K562 (cell line): ENCODE results near the gene SLC27A2. TPM values are rescaled to one million over a fixed set of nuclear protein-coding genes. Genes with fewer than 3 reads are reported as not detected.

Source experiments
- ASH1L ChIP-seq: fragments of 450-650 bp; IDR thresholded peaks from 2 replicates; pipeline ENCODE4 v1.6.1; 2018; ENCODE audit warnings: borderline replicate concordance, mild to moderate bottlenecking, low read depth; ENCODE audit not compliant: partially characterized antibody
- BCL6 ChIP-seq: fragments of 250-450 bp; sonication (Bioruptor Pico); IDR thresholded peaks from 2 replicates; pipeline ENCODE4 v1.4.0; 2020
- CBX8 ChIP-seq: fragments of 200-600 bp; sonication (generic); IDR thresholded peaks from 2 replicates; pipeline ENCODE4 v1.6.1; 2012; ENCODE audit warnings: borderline replicate concordance, mixed run types, low read depth, mild to moderate bottlenecking, moderate library complexity, mixed read lengths, low read length, control low read depth, inconsistent platforms; ENCODE audit not compliant: poor library complexity, severe bottlenecking; ENCODE audit errors: extremely low read depth
- E4F1 ChIP-seq: fragments of 250-450 bp; sonication (Bioruptor Pico); IDR thresholded peaks from 2 replicates; pipeline ENCODE4 v1.5.0; 2021; ENCODE audit warnings: mild to moderate bottlenecking, borderline replicate concordance
- ETS2 ChIP-seq: IDR thresholded peaks from 2 replicates; pipeline ENCODE4 v1.6.1; 2016; ENCODE audit warnings: borderline replicate concordance, missing genetic modification characterization, mild to moderate bottlenecking, moderate library complexity, missing compliant biosample characterization; ENCODE audit not compliant: poor library complexity, severe bottlenecking
- FOXA3 ChIP-seq, 2 experiments: fragments of 450-650 bp in 1 of 2; sonication (generic) in 1 of 2; formaldehyde crosslinking; IDR thresholded peaks in 1 of 2; conservative IDR thresholded peaks in 1 of 2; 2 replicates each; pipeline versions ENCODE4 v1.4.0 to v1.8.0; 2020 to 2022; ENCODE audit warnings: mild to moderate bottlenecking in 2 of 2, missing genetic modification reagents in 1 of 2
- GTF2F1 ChIP-seq: IDR thresholded peaks from 2 replicates; pipeline ENCODE4 v1.6.1; 2011; ENCODE audit warnings: low read depth, low read length, improper control_type of control experiment
- HNRNPH1 ChIP-seq: fragments of 200-400 bp; formaldehyde crosslinking; optimal IDR thresholded peaks from 2 replicates; pipeline ENCODE3; 2017; ENCODE audit warnings: low read depth, mild to moderate bottlenecking, low read length, moderate library complexity
- KAT2B ChIP-seq: IDR thresholded peaks from one replicate; pipeline ENCODE4 v1.6.1; 2012; ENCODE audit warnings: low read depth, mild to moderate bottlenecking, control low read depth, inconsistent platforms, low read length, moderate library complexity
- MYC ChIP-seq, 2 experiments: fragments of 250-450 bp in 1 of 2; sonication (Bioruptor Pico) in 1 of 2; IDR thresholded peaks; 2 replicates each; pipeline versions ENCODE4 v1.5.1 to v1.6.1; 2012 to 2021; ENCODE audit warnings: low read depth in 2 of 2, borderline replicate concordance in 1 of 2, improper control_type of control experiment in 1 of 2, low read length in 1 of 2, mild to moderate bottlenecking in 1 of 2, moderate library complexity in 1 of 2
- PHTF2 ChIP-seq: fragments of 250-450 bp; sonication (Bioruptor Pico); IDR thresholded peaks from 2 replicates; pipeline ENCODE4 v1.5.0; 2021; ENCODE audit warnings: mild to moderate bottlenecking
- PTRF ChIP-seq: fragments of 450-650 bp; IDR thresholded peaks from 2 replicates; pipeline ENCODE4 v1.6.1; 2016; ENCODE audit warnings: mild to moderate bottlenecking, missing genetic modification characterization, missing compliant biosample characterization
- RUNX1 ChIP-seq: sonication (generic); IDR thresholded peaks from 2 replicates; pipeline ENCODE4 v1.6.1; 2016; ENCODE audit warnings: antibody characterized with exemption, low read depth
- SFPQ ChIP-seq: fragments of 200-400 bp; formaldehyde crosslinking; IDR thresholded peaks from 2 replicates; pipeline ENCODE4 v1.6.1; 2017; ENCODE audit warnings: mild to moderate bottlenecking, low read depth, low read length, moderate library complexity
- STAT6 ChIP-seq: sonication (generic); formaldehyde crosslinking; IDR thresholded peaks from 2 replicates; pipeline ENCODE4 v1.8.1; 2023; ENCODE audit warnings: mild to moderate bottlenecking, missing genetic modification reagents
- TEAD1 ChIP-seq, 2 experiments: fragments of 450-650 bp in 1 of 2; sonication (generic) in 1 of 2; formaldehyde crosslinking; IDR thresholded peaks; 2 replicates each; pipeline versions ENCODE4 v1.4.0 to v1.8.0; 2020 to 2022; ENCODE audit warnings: mild to moderate bottlenecking in 2 of 2, missing genetic modification reagents in 1 of 2
- ZNF140 ChIP-seq: fragments of 250-450 bp; sonication (Bioruptor Pico); IDR thresholded peaks from 2 replicates; pipeline ENCODE4 v1.8.0; 2021; ENCODE audit warnings: moderate library complexity, mild to moderate bottlenecking, inconsistent platforms
- ZNF23 ChIP-seq: fragments of 250-450 bp; sonication (Bioruptor Pico); IDR thresholded peaks from 2 replicates; pipeline ENCODE4 v1.4.0; 2020; ENCODE audit warnings: mild to moderate bottlenecking
- ZNF239 ChIP-seq: fragments of 250-450 bp; sonication (Bioruptor Pico); IDR thresholded peaks from 2 replicates; pipeline ENCODE4 v1.4.0; 2020; ENCODE audit warnings: mild to moderate bottlenecking
- polyA plus RNA-seq, 8 experiments: library from polyadenylated mRNA; depleted of rRNA in 4 of 8; stranded (reverse) in 5 of 8; unstranded in 3 of 8; fragments of >200 nt; fragmentation: Nextera tagmentation in 2 of 8; fragmentation: Illumina TruSeq in 1 of 8; extraction: Ambion mirVana in 2 of 8; extraction: Trizol in 1 of 8; gene quantifications; 2 replicates each; pipeline versions ENCODE4 v1.2.1 to v1.2.3, GENCODE V29; 2011 to 2014; ENCODE audit warnings: inconsistent platforms in 1 of 8, missing spikeins in 1 of 8
- total RNA-seq, 7 experiments: library from RNA; depleted of rRNA in 6 of 7; stranded (reverse); fragments of >200 nt in 6 of 7; fragmentation: Illumina TruSeq in 2 of 7; extraction: Trizol in 2 of 7; gene quantifications; 2 replicates each; pipeline versions ENCODE4 v1.2.1 to v1.2.3, GENCODE V29; 2011 to 2021; ENCODE audit warnings: low replicate concordance in 1 of 7

SLC27A2 gene
- total and polyA plus RNA-seq, 9 of the 15 experiments (the other 6 are each of a cell fraction or from before 2014, with no cell fraction given): 4.9 to 38.0 (median 22.7) TPM

DNA sequence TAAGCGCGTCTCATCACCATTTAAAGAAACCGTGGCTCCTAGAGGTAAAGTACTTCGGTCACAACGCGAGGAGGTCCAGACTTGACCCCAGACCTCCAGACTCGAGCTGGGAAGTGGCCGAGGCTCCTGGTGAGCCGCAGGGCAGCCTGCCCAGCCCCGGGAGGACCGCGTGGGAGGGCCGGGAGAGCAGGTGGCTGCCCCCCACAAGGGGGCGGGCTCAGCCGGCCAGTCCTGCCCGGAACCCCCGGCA lies at the start of gene SLC27A2 (continued):
- TF ChIP-seq STAT6 (CRISPR knock-in tag): no peak
- TF ChIP-seq ETS2: no peak
- no peak for TF ChIP-seq PHTF2
- TF ChIP-seq MYC (IDR thresholded peaks at IDR 0.05; ENCODE audit: low read depth, low read length): peak; percentile 90
- no peak; the same call in 1 of the 2 replicates for TF ChIP-seq MYC (CRISPR knock-in tag; IDR thresholded peaks at IDR 0.05; ENCODE audit: borderline replicate concordance, low read depth)
- no peak for TF ChIP-seq E4F1 (CRISPR knock-in tag)
- TF ChIP-seq BCL6 (CRISPR knock-in tag): no peak
- no peak for TF ChIP-seq ZNF140 (CRISPR knock-in tag)
- TF ChIP-seq HNRNPH1: no peak
- no peak for TF ChIP-seq CBX8
- TF ChIP-seq FOXA3 (CRISPR knock-in tag; conservative IDR thresholded peaks at IDR 0.05 in 1 of 2, IDR thresholded peaks at IDR 0.05 in 1 of 2): no peak; a peak in 1 of 4 replicates
- TF ChIP-seq TEAD1 (CRISPR knock-in tag; IDR thresholded peaks at IDR 0.05): peak in 1 of 2 experiments; percentile 68; a peak in 1 of 4 replicates
- TF ChIP-seq ZNF239 (CRISPR knock-in tag): no peak
- no peak for TF ChIP-seq SFPQ
- no peak for TF ChIP-seq ZNF23 (CRISPR knock-in tag)
- TF ChIP-seq RUNX1: no peak
- no peak for TF ChIP-seq ASH1L
- TF ChIP-seq KAT2B: no peak
- TF ChIP-seq GTF2F1: no peak
- no peak for TF ChIP-seq PTRF (tag)
